ENCODE results near the gene SCAF4. TPM values are rescaled to one million over a fixed set of nuclear protein-coding genes. Genes with fewer than 3 reads are reported as not detected.
"Not testable (repeated sequence)": the region's sequence is repeated elsewhere in the genome, so short reads cannot be mapped to it uniquely, and the experiment has no call there.

SCAF4 gene
- total RNA-seq (10 to 100 TPM; 17.4 to 22.1 (median 20.3) TPM), polyA plus RNA-seq (9.7 TPM)
- long read RNA-seq, donor 1, full-length matches to known transcripts = 1 of 13 reads
- long read RNA-seq, donor 1, partial matches to known transcripts = 7 of 13 reads
- long read RNA-seq, donor 1, other reads (novel, unspliced or antisense) = 5 of 13 reads
- long read RNA-seq, donor 2, full-length matches to known transcripts = 1 of 2 reads
- long read RNA-seq, donor 2, partial matches to known transcripts = 1 of 2 reads
- long read RNA-seq, donor 2, other reads (novel, unspliced or antisense) = 0 of 2 reads
- long read RNA-seq, donor 3, full-length matches to known transcripts = 2 of 18 reads
- long read RNA-seq, donor 3, partial matches to known transcripts = 12 of 18 reads
- long read RNA-seq, donor 3, other reads (novel, unspliced or antisense) = 4 of 18 reads
- long read RNA-seq, donor 4, partial matches to known transcripts = 5 of 7 reads
- long read RNA-seq, donor 4, other reads (novel, unspliced or antisense) = 1 of 7 reads

GRCh38 chr21:31731857-31732596 is at the start of gene SCAF4:
Gene SCAF4, minus strand, starts transcription at chr21:31732118. Its CDS starts 426 bp downstream, at chr21:31731692.
- peak within 1 kb of the TSS; percentile 96 for H3K4me3 ChIP-seq (ENCODE audit: low read length)
- H3K27me3 ChIP-seq (ENCODE audit: control insufficient read depth, insufficient read depth) = no peaks in the 10 kb centered on the region
- H3K4me1 ChIP-seq (ENCODE audit: control insufficient read depth, insufficient read depth, low read length) = peaks cover 6% of the 10 kb centered on the region
- ATAC-seq (peak; percentile 95 to 96), DNase-seq (peak; percentile 92 to 97 (median 96))
- no peaks in the 10 kb centered on the region for H3K9me3 ChIP-seq (ENCODE audit: control insufficient read depth, low read length)
- H3K27ac ChIP-seq (ENCODE audit: low read length) = peak within 1 kb of the TSS; percentile 97
- intact Hi-C loops (cut with DNase I) = no loop called here
- WGBS = under 1% methylated on average over 98 of the region's 98 CpGs

GRCh38 chr21:31780944-31781343 is 49.0 kb upstream of the SCAF4 start:
- intact Hi-C loops (cut with DNase I) = loop anchor here in 1 of 4 donors (10.0 kb wide), 1 partner anchor 84 kb away; no protein-coding TSS in a partner anchor
- H3K4me1 ChIP-seq (ENCODE audit: control insufficient read depth, insufficient read depth, low read length) = no peaks in the 10 kb centered on the region
- ATAC-seq (no peak), DNase-seq (no peak)
- H3K27me3 ChIP-seq (ENCODE audit: control insufficient read depth, insufficient read depth) = no peaks in the 10 kb centered on the region
- no peak overlapping the region for H3K4me3 ChIP-seq (ENCODE audit: low read length)
- H3K9me3 ChIP-seq (ENCODE audit: control insufficient read depth, low read length) = no peaks in the 10 kb centered on the region
- no peak overlapping the region for H3K27ac ChIP-seq (ENCODE audit: low read length)
- WGBS = 76% methylated on average over 4 of the region's 4 CpGs

- Histone ChIP-seq H3K9me3 (ENCODE audit: control insufficient read depth, low read length) (no peaks in the 10 kb centered on the region), H3K4me1 (ENCODE audit: control insufficient read depth, insufficient read depth, low read length) (no peaks in the 10 kb centered on the region), H3K4me3 (ENCODE audit: low read length) (no peak overlapping the region), H3K27me3 (ENCODE audit: control insufficient read depth, insufficient read depth) (no peaks in the 10 kb centered on the region), H3K27ac (ENCODE audit: low read length) (no peak overlapping the region)
- DNase-seq (no peak), ATAC-seq (no peak)
- intact Hi-C loops (cut with DNase I) = no loop called here
- WGBS = 76% methylated on average over 5 of the region's 5 CpGs
These were observed 46.6 kb upstream of the SCAF4 start for GRCh38 chr21:31778546-31778945.

- ATAC-seq (no peak), DNase-seq (no peak)
- no peak overlapping the region for H3K27ac ChIP-seq (ENCODE audit: low read length)
- no peaks in the 10 kb centered on the region for H3K4me1 ChIP-seq (ENCODE audit: control insufficient read depth, insufficient read depth, low read length)
- H3K4me3 ChIP-seq (ENCODE audit: low read length) = no peak overlapping the region
- intact Hi-C loops (cut with DNase I) = no loop called here
- no peaks in the 10 kb centered on the region for H3K9me3 ChIP-seq (ENCODE audit: control insufficient read depth, low read length)
- WGBS = 80% methylated on average over 5 of the region's 5 CpGs
- H3K27me3 ChIP-seq (ENCODE audit: control insufficient read depth, insufficient read depth) = no peaks in the 10 kb centered on the region
These were observed 45.9 kb upstream of the SCAF4 start for GRCh38 chr21:31777857-31778256.

GRCh38 chr21:31774031-31774430 is 42.1 kb upstream of the SCAF4 start:
- ATAC-seq (no peak), DNase-seq (no peak)
- 96% methylated on average over 1 of the region's 1 CpG for WGBS
- H3K4me3 ChIP-seq (ENCODE audit: low read length) = no peak overlapping the region
- H3K27ac ChIP-seq (ENCODE audit: low read length) = no peak overlapping the region
- no peaks in the 10 kb centered on the region for H3K27me3 ChIP-seq (ENCODE audit: control insufficient read depth, insufficient read depth)
- no peaks in the 10 kb centered on the region for H3K9me3 ChIP-seq (ENCODE audit: control insufficient read depth, low read length)
- no peaks in the 10 kb centered on the region for H3K4me1 ChIP-seq (ENCODE audit: control insufficient read depth, insufficient read depth, low read length)
- intact Hi-C loops (cut with DNase I) = no loop called here

DNA sequence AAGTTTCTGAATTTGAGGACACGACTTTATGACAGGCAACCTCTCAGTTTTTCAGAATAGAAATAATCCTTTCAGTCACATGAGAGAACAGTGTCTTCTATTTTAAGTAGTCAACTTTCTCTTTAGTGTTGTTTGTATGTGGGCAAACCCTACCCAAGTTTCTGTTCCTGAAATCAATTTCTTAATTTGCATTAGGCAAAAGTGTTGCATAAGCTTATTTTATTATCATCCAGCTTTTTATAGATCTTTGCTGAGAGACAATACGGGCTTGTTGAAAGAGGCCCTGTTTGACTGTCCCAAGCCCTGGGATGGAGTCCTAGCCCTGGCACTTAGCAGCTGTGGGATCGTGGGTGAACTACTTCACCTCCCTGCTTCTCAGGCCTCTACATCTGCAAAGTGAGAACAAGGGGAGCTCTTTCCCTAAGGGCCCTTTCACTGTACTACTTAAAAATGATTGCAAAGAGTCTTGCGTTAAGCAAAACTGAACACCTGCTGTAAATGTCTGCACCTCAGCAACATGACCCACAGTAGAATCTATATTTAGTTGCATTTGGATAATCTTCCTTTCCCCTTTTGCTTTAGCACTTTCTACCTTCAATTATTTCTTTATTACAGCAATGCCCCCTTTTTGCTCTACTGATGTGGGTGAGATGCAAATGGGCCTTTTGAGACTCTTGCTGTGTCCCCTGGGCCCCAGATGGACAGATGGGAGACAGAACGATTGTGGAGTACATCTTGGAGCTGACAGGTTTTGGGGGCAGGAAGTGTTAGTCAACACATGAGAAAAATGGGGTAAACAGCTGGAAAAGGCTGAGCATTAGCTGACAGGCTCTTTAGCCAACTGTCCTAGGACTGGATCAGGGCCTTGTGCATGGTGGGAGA is 41.0 kb upstream of the SCAF4 start:
- Histone ChIP-seq H3K4me3 (ENCODE audit: low read length) (no peak overlapping the region), H3K9me3 (ENCODE audit: control insufficient read depth, low read length) (no peaks in the 10 kb centered on the region), H3K27ac (ENCODE audit: low read length) (no peak overlapping the region), H3K27me3 (ENCODE audit: control insufficient read depth, insufficient read depth) (no peaks in the 10 kb centered on the region), H3K4me1 (ENCODE audit: control insufficient read depth, insufficient read depth, low read length) (no peaks in the 10 kb centered on the region)
- intact Hi-C loops (cut with DNase I) = no loop called here
- DNase-seq (no peak), ATAC-seq (no peak)
- 70% methylated on average over 5 of the region's 5 CpGs for WGBS

GRCh38 chr21:31771685-31772084 is 39.8 kb upstream of the SCAF4 start:
- H3K4me1 ChIP-seq (ENCODE audit: control insufficient read depth, insufficient read depth, low read length) = no peaks in the 10 kb centered on the region
- H3K27ac ChIP-seq (ENCODE audit: low read length) = no peak overlapping the region
- ATAC-seq = no peak
- H3K9me3 ChIP-seq (ENCODE audit: control insufficient read depth, low read length) = no peaks in the 10 kb centered on the region
- intact Hi-C loops (cut with DNase I) = no loop called here
- no peak overlapping the region for H3K4me3 ChIP-seq (ENCODE audit: low read length)
- 61% methylated on average over 3 of the region's 3 CpGs for WGBS
- H3K27me3 ChIP-seq (ENCODE audit: control insufficient read depth, insufficient read depth) = no peaks in the 10 kb centered on the region
- DNase-seq = no peak

- Histone ChIP-seq H3K4me1 (ENCODE audit: control insufficient read depth, insufficient read depth, low read length) (no peaks in the 10 kb centered on the region), H3K27ac (ENCODE audit: low read length) (no peak overlapping the region), H3K9me3 (ENCODE audit: control insufficient read depth, low read length) (no peaks in the 10 kb centered on the region), H3K27me3 (ENCODE audit: control insufficient read depth, insufficient read depth) (no peaks in the 10 kb centered on the region), H3K4me3 (ENCODE audit: low read length) (no peak overlapping the region)
- intact Hi-C loops (cut with DNase I) = no loop called here
- 67% methylated on average over 1 of the region's 1 CpG for WGBS
- no peak for DNase-seq
- no peak for ATAC-seq
These were observed 36.8 kb upstream of the SCAF4 start for GRCh38 chr21:31768710-31769109.

DNA sequence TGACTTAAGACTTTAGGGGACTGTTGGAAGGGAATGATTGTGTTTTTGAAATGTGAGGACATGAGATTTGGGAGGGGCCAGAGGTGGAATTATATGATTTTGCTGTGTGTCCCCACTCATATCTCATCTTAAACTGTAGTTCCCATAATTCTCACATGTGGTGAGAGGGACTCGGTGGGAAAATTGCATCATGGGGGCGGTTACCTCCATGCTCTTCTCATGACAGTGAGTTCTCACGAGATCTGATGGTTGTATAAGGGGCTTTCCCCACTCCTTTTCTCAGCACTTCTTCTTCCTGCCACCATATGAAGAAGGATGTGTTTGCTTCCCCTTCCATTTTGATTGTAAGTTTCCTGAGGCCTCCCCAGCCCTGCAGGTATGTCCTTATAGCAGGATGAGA is 35.0 kb upstream of the SCAF4 start:
- Histone ChIP-seq H3K9me3 (ENCODE audit: control insufficient read depth, low read length) (no peaks in the 10 kb centered on the region), H3K4me1 (ENCODE audit: control insufficient read depth, insufficient read depth, low read length) (no peaks in the 10 kb centered on the region), H3K4me3 (ENCODE audit: low read length) (no peak overlapping the region), H3K27ac (ENCODE audit: low read length) (no peak overlapping the region), H3K27me3 (ENCODE audit: control insufficient read depth, insufficient read depth) (no peaks in the 10 kb centered on the region)
- no peak for ATAC-seq
- intact Hi-C loops (cut with DNase I) = no loop called here
- no peak for DNase-seq
- WGBS = 85% methylated on average over 3 of the region's 3 CpGs

- 89% methylated on average over 6 of the region's 6 CpGs for WGBS
- H3K27ac ChIP-seq (ENCODE audit: low read length); H3K9me3 ChIP-seq (ENCODE audit: control insufficient read depth, low read length); H3K27me3 ChIP-seq (ENCODE audit: control insufficient read depth, insufficient read depth); intact Hi-C loops (cut with DNase I); DNase-seq; H3K4me3 ChIP-seq (ENCODE audit: low read length); H3K4me1 ChIP-seq (ENCODE audit: control insufficient read depth, insufficient read depth, low read length); ATAC-seq: not testable (repeated sequence)
These were observed 33.9 kb upstream of the SCAF4 start for GRCh38 chr21:31765850-31766249.

Measured in right cardiac atrium (tissue), 5 donors.